GM12875 (cell line): Measurements from ENCODE around the gene CNKSR3.

Experiments
- H3K4me3 ChIP-seq: one replicate; pipeline ENCODE4 v1.5.1; 2011; ENCODE audit warnings: low read depth, low read length, control low read depth
- CTCF ChIP-seq: IDR thresholded peaks from 2 replicates; pipeline ENCODE4 v1.5.1; 2011; ENCODE audit warnings: low read depth, mild to moderate bottlenecking, control low read depth, inconsistent platforms, low read length, moderate library complexity, borderline replicate concordance; ENCODE audit not compliant: insufficient read depth

CNKSR3 gene

DNA sequence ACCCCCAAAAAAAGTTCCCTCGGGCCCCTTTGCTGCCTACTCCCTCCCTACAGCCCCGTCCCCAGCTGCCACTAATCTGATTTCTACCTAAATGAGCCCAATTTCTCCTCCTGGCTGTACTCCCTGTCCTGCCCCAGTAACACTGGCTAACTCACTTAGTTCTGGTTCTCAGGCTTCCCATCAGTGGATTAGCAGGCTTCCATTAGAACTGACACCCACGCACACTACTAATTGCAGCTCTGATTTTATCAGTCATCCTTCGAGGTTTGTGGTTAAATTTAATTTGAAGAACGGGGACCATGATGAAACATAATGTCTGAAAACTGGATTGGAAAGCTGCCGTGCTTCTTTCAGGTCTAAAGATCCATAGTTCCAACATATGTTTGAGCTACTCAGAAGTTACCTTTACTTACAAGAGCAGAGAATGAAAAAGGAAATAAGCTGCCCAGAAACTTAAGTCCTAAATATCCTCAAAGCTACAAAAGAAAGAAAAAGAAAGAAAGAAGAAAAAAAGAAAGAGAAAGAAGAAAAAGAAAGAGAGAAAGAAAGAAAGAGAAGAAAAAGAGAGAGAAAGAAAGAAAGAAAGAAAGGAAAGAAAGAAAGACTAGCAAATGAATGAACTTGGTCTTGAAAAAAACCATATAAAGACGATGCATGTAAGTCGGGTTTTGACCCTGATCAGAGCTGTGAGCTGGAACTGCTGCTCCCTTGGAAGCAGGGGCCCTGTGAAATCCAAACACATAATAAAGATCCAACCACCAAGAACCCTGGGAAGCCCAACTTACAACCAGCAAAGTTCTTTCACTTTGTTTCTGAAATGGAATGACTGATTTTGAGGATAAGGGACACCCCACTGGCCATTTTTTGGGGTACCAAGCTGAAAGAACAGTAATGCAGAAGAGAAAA lies 51.7 kb downstream of the CNKSR3 start:
- no peak overlapping the region for H3K4me3 ChIP-seq
- TF ChIP-seq CTCF: no peak

DNA sequence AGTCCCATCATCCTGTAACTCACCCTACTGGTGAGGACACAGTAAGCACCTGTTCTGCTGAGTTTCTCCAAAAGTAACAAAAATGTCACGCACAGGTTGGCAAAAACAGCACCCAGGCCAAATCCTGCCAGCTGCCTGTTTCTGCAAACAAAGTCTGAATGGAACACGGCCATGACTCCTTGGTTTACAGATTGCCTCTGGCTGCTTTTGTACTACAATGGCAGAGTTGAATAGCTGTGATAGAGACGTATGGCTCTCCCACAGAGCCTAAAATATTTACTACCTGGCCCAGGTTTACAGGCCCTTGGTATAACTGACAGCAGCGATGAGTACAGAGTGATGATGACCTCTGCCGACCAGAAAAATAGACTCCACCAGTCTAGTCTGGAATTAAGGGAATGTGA lies 52.6 kb downstream of the CNKSR3 start:
- TF ChIP-seq CTCF: no peak

GRCh38 chr6:154457046-154457713 lies 53.3 kb downstream of the CNKSR3 start:
- no peak for TF ChIP-seq CTCF
- no peak overlapping the region for H3K4me3 ChIP-seq

More for the DNA sequence above, 52.6 kb downstream of the CNKSR3 start:
- no peak overlapping the region for H3K4me3 ChIP-seq

DNA sequence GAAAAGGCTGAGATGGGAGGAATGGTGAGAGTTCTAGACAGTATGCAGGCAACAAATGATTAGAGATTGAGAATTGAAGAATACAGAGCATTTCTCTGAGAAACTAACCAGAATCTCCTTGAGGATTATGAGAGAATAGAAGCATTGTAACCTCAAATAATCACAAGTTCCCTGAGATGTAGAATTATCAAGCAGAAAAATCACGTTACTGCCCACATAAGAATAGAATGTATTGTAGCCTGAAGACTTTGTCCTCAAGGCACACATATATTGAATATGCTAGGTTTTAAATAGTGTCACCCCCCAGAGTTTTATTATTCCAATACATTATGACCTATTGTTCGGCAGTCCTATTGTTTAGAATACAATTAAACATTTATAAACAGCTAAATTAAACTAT lies 57.2 kb downstream of the CNKSR3 start:
- no peak for TF ChIP-seq CTCF
- no peak overlapping the region for H3K4me3 ChIP-seq

DNA sequence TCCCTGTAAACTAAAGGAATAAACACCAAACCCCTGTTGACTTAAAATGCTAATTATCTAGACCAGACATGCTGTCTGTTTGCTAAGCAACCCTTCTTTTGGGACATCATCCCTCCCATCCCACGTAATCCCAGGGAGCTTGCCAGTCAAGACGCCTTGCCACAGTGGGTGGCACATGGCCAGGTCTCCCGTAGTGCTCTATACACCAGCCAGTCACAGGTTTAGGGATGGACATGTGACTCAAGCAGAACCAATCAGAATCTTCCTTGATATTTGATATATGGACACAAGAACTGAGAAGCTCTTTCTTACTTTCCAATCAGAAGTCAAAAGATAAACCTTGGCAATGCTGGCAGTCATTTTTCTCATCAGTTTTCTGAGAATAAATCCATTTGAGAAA lies 60.0 kb downstream of the CNKSR3 start:
- no peak for TF ChIP-seq CTCF
- H3K4me3 ChIP-seq: no peak overlapping the region

DNA sequence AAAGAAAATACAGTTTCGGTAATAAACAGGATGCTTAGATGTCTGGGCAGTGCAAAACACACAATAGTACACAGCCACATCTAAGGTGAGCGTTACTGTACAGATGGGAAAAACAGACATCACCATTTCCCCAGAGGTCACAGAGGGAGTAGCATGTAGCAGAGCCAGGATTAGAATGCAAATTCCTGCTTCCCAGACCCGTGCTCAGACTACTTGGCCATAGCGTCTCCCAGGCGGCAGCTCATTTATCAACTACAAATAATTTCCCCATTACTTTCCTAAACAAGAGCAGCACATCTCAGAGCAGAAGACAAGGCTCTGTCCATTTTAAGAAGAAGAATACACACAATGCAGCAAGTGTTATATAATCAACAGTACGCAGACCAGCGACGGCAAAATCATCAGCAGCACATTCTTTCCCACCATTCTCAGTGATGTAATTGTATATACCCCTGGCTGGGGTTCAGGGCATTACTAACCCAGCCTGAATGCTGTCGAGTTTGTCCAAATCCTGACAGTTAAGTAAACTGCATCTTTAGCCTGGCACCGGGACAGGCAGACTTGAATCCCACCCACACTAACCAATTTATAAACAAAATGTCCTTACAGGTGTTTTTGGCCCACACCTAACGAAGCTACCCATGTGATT lies 61.9 kb downstream of the CNKSR3 start:
- H3K4me3 ChIP-seq: no peak overlapping the region
- TF ChIP-seq CTCF: no peak

GRCh38 chr6:154447954-154448353 lies 62.5 kb downstream of the CNKSR3 start:
- TF ChIP-seq CTCF: no peak
- no peak overlapping the region for H3K4me3 ChIP-seq
